ENCODE data around the gene ANXA2.
A peak's percentile ranks its signal among the peaks of the same experiment; 100 is the strongest.
"Not testable (repeated sequence)": the region's sequence is repeated elsewhere in the genome, so short reads cannot be mapped to it uniquely, and the experiment has no call there.

ANXA2 gene

DNA sequence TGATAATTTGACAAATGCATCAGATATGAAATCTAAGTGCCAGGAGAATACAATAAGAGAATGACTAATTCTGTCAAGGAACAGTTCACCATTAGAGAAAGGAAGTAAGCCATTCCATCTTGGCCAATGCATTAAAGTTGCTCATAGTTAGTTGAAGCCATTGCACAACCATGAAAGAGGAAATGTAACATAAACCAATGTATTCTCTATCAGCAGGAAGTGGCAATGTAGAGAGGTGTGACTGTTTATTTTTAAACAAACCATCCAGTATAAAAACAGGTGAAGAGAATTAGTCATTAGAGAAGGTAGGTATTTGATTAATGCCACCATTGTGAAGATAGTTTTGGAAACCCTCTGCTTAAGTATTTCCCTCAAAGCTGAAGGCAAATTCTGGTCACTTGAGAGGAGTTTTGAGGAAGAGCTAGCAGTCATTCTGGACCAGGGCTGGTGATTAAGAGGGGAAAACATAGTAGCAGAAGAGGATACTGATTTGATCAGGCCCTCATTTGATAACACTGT is 10.7 kb upstream of the ANXA2 start:
- peak; percentile 72 to 76 for DNase-seq

DNA sequence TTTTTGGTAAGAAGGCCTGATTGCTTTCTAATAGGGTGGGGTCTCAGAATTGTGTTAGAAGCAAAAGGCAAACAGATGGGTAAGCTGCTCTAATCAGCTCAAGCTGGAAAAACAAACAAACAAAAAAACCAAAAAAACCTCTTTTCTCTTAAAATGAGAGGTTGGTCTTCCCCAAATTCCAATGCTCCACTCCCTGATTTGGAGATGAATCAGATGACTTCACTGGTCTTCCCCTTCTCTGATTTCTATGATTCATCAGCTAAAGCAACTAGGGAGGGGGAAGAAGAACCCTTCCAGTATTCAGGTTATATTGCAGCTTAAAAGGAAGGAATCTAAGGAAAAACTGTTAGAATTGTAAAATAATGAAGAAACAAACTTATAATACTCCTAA is 9.6 kb upstream of the ANXA2 start:
- no peak for DNase-seq

DNA sequence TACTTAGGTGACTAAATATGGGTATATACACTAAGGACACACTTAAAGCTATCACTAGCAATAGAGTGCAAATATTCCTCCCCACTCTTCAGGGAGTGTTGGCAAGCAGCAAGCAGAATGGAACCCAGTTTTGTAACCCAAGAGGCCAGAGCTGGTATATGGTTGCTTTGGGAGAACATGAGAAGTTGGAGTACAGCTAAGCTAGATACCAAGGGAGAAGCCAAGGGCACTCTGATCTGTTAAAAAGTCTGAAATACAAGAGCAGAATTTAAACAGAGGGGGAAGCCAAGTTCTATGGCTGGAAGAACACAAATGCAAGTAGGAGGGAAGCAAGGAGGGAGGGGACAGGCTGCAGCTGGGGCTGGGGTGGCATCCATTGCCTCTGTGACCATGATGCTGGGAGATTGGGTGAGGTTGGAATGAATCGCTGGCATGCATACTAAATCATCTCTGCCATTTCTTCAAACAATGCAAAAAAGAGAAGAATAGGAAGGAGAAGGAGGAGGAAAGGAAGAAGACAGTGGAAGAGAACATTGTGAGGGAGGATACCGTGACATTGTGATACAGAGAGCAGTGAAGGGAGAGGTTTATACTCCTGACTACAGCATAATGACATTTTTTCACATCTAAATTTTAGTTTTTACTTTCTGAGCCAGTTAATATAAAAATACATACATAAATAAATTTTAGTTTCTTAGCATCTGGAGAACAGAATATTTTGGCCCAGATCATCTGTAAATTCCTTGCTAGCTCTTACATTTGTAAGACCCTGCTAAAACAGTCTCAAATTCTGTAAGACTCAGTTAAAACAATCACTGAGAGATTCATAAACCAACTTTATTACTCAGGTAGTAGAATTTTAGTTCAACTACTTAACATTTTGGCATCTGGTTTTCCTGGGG is 9.0 kb upstream of the ANXA2 start:
- no peak for DNase-seq

DNA sequence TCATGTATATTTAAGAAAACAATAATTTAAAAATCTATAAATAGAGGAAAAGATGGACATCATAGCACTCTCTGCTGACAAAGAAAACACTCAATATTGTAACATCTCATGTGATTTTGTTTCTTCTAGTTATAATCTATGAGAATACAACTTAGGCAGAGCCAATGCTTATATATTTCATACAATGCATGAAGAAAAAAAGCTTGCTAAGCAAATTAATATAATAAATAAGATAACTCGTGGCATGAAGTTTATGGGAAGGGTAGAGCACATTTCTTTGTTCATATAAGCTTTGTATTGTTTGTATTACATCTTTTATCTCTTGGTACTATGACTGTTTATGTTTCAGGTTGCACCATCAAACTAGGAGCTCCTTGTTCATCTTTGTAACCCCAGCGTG is 7.6 kb upstream of the ANXA2 start:
- DNase-seq = no peak

DNA sequence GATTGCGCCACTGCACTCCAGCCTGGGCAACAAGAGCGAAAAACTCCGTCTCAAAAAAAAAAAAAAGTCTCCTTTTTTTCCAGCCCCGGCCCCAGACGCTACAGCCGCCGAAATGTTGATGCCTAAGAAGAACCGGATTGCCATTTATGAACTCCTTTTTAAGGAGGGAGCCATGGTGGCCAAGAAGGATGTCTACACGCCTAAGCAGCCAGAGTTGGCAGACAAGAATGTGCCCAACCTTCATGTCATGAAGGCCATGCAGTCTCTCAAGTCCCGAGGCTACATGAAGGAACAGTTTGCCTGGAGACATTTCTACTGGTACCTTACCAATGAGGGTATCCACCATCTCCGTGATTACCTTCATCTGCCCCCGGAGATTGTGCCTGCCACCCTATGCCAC is 6.6 kb upstream of the ANXA2 start:
- not testable (repeated sequence) for DNase-seq

DNA sequence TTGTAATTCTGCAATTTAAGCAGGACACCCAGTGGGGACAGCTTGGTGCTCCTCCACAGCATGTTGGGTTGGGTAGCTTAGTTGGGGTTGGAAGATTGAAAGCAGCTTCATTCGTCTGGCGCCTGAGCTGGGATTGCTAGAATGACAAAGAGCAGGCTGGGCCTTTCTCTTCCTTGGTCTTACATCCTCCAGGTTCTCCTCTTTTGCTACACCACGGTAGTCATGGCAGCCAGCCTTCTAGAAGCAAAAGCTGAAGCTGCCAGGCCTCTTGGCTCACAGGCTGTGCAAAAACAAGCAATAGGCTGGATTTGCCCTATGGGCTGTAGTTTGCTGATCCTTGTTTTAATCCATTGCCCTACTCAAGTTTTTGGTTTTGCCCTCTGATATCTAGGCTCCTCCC is 3.2 kb upstream of the ANXA2 start:
- no peak for DNase-seq

DNA sequence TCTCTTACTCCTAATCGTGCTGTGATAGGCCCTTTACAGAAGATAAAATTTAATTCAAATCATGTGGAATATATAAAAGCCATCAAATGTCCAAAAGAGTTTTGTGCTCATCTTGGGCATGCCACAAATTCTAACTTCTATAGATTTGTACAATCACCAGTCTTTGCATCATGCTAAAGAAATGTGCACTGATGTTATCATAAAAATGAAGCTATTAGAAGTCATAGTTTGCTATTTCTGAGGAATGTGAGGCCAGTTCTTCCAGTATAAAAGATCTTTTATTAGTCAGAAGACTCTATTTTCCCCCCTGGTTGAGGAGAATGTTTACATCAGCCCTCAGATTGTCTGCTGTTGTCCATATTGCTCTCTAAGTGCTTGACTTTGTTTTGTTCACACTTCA is 2.1 kb upstream of the ANXA2 start:
- no peak for DNase-seq

DNA sequence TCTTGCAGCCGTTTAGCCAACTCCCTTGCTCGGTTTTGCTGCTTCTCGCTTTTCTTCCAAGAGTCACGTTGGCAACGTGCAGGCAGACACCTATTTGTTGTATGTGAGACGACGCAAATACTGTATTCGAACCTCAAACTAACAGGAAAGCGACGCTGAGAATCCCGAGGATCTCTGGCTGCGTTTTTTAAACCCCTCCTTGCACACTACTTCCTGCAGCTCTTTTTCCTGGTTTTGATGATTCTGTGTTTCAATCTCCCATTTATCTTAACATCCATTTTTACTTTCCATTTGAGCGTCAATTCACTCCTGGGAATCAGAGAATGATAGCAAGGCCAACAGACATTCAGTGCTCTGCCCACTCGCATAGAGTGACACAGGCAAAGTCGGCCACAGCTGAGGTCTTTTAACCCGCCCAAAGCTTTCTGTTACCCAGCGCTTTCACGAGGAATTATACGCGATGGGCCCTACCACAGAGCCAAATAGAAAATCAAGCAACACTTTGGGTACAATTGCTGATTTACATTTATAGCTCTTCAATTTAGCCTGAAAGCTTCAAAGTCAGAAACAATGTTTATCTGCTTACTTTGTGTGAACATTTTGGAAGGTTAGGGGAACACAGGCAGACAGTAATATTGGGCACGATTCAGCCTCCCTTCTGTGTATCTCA is 1.6 kb upstream of the ANXA2 start:
- no peak for DNase-seq

DNA sequence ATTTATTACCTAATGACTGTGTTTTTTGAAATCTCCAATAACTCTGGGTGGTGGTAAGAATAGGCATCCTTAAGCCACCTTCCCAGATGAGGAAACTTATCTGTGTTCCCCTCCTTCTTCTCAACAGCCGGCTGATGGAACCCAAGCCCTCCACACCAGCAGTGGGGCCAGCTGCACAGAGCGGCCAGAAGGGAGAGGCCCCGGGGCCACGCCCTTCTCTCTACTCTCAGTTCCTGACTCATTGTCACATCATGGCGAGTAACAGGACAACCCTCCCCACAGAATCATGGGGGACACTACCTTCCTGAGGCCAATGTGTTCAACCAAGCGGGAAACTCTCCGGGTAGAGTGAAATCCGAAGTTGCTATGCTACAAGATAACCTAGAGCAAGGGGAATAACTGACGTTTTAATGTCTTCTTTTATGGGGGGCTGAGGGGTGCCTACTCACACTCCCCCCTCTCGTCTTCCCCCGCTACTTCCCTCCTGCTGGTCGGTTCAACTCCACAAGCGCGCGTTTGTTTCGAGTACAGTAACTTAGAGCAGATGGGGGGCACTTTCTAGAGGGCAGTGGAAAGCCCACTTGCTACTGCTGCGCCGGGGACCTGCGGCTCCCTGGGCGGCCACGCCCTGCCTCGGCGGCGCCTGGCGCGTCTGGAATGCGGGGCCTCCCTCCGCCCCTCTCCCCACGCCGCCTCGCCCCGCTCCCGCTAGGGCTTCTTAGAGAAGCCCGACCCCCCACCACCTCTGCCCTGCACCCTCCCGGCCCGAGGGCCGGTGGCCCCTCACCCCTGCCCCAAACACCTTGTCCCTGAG is 621 bp downstream of the ANXA2 start:
- peak; percentile 16 to 54 for DNase-seq

DNA sequence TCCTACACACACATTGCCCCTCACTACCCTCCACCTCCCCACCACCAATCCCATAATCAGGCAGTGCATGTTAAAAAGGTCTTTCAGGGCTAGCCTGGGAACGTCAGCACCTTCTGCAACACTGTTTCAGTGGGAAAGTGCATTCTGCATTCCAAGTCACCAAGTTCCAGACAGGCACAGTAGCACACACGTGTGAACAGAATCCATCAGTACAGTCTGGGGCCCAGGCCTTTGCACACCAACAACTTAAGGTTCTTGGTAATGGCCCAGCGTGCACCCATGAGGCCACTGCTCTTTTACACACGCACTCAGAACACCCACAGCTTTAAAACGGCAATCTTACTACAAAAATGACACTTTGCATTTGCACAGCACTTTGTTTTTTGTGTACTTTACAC is 1.2 kb downstream of the ANXA2 start:
- DNase-seq = no peak

DNA sequence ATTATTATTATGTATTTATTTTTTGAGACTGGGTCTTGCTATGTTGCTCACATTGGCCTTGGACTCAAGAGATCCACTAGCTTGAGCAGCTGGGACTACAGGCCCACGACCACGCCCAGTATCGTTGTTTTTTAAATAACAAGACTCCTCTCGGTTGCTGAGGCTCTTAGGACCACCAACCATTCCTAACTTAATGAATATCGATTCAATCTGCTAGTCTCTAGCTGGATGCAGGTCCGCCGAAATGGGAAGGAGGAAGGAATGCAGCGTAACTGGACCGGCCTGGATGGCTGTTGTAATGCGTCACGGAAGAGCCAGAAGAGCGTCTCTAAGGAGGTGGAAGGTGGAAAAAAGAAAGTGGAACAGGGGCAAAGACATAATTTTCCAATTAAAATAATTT is 1.7 kb downstream of the ANXA2 start:
- no peak for DNase-seq

DNA sequence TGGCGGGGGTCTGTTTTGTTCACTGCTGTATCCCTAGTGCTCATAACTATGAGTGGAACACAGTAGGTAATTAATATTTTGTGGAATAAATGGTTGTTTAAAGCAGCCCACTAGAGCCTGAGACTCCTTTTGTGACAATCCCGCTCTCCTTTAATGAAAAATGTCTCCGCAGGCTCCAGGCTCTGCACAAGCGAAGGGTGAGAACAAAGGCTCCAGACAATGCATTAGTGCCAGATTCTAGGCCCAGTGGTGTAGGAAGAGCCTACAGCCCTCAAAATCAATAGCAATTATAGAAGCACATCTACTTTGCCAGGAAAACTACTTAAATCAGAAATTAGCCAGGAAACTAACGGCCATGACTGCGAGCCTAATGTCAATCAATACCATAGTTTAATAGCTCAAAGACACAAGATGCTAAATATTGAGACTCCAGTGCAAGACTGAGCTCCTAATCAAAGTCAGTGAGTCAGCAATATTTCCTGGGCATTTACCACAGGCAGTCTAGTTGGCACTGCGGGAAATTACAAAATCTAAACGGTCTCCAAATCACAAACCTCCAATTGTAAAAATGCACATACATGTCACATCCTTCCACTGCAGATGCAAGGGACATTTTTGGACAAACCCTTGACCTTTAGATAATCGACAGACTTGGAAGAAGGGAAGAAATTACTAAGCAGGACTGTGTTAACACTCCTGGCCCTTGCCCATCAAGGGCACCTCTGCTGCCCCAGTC is 2.3 kb downstream of the ANXA2 start:
- DNase-seq = no peak

DNA sequence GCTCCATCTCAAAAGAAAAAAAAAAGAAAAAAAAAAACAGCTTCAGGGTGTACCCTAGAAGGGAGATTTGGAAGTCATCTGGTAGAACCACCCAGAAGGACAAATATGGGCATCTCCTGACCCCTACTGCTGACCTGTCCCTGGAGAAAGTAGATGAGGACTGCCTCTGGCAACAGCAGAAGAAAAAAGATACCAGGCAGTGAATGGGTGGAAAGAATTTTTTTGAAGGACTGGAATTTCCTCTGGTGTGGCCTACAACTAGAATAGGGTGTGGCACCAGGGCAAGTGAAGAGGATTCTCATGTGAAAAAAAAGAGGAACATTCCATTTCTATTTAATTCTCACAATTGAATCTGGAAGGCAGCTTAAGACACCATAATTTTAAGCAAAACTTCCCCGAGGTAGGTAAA is 3.1 kb downstream of the ANXA2 start:
- no peak for DNase-seq

DNA sequence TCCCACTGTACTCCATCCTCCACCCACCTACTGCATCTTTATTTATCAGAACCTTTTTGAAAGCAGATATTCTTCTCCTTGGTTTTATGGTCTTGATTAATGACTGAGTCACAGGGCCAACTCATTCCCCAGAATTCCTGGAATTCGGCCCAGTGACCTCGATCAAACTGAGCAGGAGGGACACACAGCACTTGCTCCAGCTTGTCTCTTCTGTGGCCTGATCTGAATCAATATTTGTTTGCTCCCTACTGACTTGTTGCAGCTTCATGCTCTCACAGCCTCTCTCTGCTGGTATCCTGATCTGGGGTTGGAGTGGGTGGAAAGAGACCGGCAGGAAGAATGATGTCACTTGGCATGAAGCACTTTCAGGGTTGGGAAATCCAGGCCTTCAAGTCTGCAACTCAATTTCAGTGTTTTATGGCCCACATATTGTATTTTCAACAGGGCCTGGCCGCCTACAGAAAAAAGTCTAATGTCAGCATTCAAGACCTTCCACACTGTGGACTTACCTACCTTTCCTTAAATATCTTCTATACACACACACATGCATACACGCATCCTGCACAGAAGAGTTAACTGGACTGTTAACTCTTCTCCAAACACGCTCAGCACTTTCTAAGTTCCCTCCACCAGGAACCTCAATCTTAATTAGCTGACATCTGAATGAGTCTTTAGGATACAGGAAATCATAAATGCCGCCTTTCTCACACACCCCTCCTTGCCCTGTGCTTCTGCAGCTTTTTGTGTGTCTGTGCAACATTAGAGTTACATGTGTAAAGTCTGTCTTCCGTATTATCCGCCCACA is 4.6 kb downstream of the ANXA2 start:
- DNase-seq = no peak

DNA sequence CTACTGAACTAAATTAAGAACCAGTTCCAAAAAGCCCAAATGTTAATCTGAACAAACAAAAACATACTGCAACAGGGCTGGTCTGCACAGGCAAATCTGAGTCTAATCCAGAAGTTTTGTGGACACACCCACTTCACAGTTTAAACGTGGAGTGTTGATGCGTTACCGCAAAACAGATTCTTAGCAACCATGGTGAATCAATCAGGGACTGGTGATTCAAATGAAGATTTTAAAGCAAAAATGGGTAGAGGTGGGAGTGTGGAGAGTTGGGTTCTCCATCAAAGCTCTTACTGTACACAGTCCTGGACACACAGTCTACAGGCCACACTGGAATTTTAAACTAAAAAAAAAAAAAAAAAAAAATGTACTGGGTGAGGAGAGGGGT is 5.2 kb downstream of the ANXA2 start:
- DNase-seq = no peak

DNA sequence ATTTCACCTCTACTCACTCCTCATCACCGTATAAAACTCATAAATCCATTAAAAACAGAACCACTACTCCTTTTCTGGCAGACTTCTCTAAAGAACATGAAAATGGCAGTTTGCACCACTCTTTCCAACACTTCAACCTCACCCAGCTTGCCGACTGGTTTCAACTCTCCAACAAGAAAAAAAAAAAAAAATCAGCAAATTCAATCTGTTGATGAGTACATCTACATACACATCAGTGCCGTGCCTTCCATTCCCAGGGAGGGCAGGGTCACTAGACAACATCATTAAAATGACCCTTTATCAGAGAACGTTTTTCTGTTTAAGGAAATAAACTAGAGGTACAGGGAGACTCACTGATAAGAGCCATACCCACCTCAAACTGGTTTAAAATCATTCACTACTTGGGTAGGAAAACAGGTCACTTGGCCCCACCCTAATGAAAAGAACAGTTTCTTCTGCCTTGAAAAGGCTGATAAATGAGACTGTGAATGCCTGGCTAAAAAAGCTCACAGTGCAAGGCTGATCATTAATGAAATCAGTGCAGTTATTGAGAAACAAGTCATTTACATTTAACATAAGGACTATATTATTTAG is 6.0 kb downstream of the ANXA2 start:
- no peak for DNase-seq

DNA sequence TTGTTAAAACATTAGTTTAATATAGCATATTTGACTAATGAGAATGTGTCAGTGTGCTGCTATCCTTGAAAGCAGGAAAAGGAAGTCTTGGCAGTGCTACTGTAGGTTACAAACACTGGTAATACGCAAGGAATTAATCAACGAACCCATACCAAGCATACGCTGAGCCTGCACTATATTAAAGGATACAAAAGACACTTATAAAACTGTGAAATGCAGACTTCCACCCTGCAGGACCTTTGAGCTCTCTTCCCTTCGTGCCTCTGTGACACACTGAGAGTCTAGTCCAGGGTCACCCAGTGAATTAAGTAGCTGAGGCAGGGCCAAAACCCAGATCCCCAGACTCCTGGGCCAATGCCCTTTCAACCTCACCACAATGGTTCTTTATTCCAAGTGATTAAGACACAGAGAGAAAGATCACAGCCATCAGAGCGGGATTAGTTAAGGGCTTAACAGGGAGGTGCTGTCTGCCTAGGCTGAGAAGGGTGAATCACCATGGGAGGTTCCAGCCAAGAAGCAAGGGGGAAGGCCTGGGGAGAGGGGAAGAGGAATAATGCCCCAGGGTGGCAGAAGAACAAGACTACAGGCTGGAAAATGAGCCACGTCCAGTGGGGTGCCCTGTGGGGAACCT is 6.8 kb downstream of the ANXA2 start:
- DNase-seq = peak; percentile 51 to 52

DNA sequence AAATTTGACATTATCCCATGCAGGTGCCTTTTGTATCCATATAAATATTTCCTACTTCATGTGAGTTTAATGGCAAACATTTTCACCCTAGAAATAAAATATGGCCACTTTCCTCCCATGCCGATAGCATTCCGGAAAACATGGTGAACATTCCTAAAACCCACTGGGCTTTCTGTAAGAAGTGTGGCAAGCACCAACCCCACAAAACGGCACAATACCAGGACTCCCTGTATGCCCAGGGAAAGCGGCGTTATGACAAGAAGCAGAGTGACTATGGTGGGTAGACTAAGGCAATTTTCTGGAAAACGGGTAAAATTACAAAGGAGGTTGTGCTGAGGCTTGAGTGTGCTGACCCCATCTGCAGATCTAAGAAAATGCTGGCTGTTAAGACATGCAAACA is 7.6 kb downstream of the ANXA2 start:
- DNase-seq = no peak

DNA sequence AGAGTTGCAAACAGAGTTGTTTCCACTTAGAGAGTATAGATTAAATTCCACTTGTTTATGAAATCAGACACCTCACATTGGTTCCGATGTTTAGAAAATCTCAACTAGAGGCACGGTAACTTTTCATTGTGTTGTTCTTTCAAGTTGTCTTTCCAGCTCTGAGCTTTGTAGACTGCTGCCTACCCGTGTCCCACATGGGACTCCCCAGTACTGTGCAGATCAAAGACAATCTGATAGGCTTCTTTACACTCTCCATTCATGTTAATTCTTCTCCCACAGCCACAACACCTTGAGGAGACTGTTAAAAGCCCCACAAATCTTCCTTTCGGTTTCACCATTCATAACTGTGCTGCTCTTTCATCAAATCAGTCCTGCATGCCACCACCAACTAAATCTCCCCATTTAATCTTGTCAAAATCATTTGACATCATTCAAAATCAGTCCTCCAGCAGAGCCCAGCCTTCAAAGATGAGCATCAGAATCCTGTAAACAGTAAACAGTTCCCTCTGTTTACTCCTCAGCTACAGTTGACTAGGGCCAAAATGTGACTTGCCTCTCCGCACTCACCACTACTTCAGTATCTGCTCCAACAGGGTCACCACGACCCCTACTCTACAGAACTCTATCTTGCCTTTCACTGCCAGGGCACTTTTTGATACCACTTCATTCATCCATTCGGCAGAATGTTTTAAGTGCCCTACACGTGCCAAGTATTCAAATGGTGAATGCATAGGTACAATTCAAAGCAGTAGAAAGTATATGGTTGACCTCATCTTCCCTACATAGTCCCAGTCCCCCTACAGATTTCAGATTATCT is 8.3 kb downstream of the ANXA2 start:
- DNase-seq = no peak

DNA sequence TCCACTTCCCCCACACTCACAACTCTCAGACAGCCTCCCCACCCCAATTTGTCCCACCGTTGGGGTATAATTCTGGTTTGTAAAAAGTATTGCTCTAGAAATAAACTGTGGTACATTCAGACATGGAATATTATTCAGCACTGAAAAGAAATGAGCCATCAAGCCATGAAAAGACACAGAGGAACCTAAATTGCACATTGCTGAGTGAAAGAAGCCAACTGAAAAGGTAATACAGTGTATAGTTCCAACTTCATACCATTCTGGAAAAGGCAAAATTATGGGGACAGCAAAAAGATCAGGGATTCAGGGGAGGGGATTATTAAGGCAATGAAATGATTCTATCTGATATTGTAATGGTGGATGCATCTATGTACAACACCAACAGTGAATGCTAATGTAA is 10.5 kb downstream of the ANXA2 start:
- DNase-seq = no peak

All from Kasumi-1 (cell line).